Midbrain (tissue), 1 donor: ENCODE results near the gene ARL16.
A peak's percentile ranks its signal among the peaks of the same experiment; 100 is the strongest.

Source experiments
- DNase-seq: peaks from one replicate; lab custom pipeline; 2025; lab: John Stamatoyannopoulos, UW

Gene ARL16

DNA sequence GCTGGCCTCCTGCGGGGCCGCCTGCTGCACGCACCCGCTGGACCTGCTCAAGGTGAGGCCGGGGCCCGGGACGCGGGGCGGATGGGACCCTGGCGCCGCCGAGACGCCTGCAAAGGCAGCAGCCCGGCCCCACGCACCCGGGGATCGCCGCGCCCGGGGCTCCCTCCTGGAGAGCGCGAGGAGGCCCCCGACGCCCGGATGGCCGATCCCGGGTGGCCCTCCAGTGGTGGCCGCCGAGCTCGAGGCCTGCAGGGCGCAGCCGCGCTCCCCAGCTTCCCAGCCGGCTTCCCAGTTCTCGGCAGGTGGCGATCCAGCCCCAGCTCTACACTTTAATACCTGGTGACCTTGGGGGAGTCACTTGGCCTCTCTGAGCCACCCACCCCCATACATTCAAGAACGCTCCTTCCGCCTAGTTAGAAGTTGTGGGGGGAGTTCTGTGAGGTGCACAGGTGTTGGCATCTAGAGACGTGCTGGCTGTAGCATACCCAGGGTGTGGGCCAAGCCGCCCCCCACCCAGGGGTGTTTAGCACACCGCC lies 28.9 kb upstream of the ARL16 start:
- DNase-seq = no peak

GRCh38 chr17:81711814-81712467 lies 28.3 kb upstream of the ARL16 start, which contains the start of gene SLC25A10:
Gene SLC25A10, plus strand, starts transcription at chr17:81712284. Its CDS starts 143 bp downstream, at chr17:81712427.
- peak; percentile 74 for DNase-seq

DNA sequence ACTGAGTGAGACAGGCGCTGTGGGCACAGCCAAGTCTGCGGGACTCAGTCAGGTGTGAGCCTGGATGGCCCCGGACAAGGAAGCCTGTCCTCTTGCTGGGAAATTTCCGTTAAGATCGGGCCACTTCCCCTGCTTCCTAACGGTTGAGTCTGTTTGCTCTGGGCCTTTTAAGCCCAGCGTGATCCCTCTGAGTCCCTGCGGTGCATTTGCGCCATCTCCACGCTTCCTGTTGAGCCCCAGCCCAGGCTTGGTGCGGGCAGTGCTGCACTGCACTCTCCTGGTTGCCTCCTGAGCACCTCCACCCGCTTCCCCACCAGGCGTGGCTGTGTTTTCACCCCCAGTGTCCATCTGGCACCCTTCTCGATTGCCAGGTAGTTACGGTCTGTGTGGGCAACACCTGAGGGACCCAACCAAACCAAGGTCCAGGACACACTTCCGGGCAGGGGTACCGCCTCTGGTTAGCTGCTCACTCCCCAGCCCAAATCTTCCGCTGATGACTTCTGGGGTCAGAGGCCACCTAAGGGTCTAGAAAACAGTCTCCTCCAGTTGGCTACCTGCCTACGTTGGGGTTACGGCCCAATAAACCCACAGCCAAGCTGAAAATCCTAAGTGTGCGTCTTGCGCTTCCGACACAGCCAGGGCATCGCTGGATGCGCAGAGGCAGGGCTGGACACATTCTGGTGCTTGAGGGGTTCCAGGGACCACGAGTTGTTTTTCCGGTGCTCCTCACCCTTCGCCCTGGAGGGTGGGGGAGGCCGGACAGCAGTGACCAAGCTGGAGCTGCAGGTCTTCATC lies 27.1 kb upstream of the ARL16 start:
- no peak for DNase-seq

- DNase-seq = no peak
Observed at GRCh38 chr17:81708739-81709185, 25.2 kb upstream of the ARL16 start.

GRCh38 chr17:81707725-81708646 lies 24.4 kb upstream of the ARL16 start:
- no peak for DNase-seq

DNA sequence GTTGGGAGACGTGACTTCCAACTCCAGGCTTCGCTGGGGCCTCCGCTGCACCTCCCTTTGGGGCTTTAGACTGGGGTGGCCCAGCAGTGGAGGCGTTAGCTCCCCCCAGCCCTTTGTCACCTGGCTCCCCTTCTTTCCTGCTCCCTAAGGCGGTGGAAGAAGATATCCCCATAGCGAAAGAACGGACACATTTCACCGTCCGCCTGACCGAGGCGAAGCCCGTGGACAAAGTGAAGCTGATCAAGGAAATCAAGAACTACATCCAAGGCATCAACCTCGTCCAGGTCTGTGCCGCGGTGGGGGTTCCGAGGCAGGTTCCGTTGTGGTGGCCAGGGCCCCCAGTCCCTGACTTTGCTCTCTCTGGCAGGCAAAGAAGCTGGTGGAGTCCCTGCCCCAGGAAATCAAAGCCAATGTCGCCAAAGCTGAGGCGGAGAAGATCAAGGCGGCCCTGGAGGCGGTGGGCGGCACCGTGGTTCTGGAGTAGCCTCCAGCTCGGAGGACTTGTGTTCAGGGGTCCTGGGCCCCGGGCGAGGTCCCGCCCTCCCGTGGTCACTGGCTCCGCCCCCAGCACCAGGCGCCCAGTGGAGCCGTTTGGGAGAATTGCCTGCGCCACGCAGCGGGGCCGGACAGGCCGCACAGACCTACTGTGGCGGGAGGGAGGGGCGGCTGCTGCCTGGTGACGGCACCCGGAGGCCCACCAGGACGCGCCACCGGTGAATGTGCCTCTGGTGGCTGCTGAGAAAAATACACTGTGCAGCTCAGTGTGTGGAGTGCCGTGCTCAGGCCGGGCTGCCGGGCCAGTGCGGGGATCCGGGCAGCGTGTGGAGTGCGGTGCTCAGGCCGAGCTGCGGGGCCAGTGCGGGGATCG lies 23.4 kb upstream of the ARL16 start:
- DNase-seq = no peak

DNA sequence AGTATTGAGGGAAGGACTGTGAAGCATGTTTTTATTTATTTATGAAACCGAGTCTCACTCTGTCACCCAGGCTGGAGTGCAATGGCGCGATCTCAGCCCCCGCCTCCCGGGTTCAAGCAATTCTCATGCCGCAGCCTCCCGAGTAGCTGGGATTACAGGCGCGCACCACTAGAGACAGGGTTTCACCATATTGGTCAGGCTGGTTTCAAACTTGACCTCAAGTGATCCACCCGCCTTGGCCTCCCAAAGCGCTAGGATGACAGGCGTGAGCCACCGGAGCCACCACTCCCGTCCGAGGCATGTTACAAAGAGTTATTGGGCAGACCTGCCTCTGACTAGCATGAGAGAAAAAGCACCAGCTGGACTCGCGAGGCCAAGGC lies 22.6 kb upstream of the ARL16 start:
- DNase-seq = no peak

DNA sequence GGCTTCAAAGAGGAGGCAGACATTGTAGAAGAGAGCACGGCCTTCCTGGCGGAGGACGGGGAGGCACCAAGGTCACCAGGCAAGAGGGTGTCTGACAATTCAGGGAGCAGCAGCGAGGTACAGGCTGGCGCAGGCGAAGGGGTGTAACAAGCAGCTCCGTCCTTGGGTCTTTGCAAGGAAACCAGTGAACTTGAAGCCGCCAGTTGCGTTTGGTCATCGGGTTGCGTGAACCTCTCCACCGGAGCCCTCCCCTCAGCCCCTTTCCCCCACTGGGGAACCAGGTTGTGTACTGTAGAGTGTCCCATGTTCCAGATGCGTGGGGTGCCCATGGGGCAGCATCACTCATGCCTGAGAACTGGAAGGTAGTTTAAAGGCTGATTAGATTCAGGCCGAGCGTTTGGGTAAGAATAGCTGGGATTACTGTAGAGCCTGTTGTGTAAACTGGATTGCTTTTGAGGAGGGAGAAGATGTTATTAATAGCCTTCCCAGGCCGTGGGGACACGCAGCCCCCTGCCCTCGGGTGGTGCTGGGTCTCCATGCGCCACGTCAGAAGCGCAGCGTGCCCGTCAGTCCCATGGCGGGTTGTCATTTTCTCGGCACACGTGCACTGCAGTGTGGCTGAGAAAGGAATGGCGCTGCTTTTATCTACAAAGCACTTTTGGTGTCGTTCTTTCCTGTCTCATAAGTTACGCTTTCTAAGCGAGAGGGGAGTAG lies 22.1 kb upstream of the ARL16 start:
- no peak for DNase-seq

GRCh38 chr17:81703747-81704654 lies 20.4 kb upstream of the ARL16 start:
- no peak for DNase-seq

DNA sequence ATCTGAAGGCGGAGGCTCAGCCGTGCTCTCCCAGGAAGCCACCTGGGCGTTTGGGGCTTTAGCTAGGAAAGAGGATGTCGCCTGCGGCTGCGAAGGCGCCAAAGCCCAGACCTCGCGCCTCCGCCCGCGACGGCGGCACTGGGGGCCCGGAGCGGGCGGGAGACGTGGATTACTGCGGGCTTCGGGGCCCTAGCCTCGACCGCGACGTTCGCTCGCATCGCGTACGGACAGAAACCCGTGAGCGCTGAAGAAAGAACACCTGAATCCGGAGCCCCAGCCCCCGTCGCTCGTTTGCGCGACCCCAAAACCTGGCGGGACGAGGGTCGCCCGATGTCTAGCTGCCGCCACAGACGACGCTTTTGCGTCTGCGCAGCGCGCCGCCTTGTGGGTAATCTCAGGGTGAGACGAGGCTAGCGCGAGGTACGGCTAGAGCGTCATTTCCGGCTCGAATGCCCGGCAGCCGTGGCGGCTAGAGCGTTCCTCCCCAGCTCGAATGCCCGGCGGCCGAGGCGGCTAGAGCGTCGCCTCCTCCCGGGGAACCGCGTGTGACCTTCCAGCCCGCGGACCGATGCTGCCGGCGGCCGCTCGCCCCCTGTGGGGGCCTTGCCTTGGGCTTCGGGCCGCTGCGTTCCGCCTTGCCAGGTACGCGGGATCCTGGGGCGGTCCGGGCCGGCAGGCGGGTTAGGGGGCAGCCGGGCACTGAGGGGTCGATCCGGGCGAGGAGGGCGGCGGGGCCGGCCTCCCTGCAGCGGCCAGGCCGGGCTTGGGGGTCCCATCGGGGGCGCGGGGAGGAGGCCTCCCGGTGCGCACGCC lies 19.5 kb upstream of the ARL16 start, which contains the start of gene MRPL12:
Gene MRPL12, plus strand, starts transcription at position 434 of the 813 bp plus-strand sequence. Its CDS starts 135 bp downstream, at position 569.
- DNase-seq = peak; percentile 98

DNA sequence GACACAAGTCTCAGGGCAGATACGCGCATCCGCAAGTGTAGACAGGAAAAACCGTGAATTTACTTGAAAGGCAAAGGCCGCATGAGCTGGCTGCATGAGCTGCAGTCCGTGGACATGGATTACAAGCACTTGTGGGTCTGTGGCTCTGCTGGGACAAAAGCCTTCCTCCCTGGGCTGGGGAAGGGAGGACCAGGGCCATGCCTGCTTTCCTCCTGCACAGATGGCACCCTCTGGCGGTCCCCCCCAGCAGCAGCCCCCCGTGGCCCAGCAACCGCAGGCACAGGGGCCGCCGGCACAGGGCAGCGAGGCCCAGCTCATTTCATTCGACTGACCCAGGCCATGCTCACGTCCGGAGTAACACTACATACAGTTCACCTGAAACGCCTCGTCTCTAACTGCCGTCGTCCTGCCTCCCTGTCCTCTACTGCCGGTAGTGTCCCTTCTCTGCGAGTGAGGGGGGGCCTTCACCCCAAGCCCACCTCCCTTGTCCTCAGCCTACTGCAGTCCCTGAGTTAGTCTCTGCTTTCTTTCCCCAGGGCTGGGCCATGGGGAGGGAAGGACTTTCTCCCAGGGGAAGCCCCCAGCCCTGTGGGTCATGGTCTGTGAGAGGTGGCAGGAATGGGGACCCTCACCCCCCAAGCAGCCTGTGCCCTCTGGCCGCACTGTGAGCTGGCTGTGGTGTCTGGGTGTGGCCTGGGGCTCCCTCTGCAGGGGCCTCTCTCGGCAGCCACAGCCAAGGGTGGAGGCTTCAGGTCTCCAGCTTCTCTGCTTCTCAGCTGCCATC lies 17.9 kb upstream of the ARL16 start:
- DNase-seq = no peak

DNA sequence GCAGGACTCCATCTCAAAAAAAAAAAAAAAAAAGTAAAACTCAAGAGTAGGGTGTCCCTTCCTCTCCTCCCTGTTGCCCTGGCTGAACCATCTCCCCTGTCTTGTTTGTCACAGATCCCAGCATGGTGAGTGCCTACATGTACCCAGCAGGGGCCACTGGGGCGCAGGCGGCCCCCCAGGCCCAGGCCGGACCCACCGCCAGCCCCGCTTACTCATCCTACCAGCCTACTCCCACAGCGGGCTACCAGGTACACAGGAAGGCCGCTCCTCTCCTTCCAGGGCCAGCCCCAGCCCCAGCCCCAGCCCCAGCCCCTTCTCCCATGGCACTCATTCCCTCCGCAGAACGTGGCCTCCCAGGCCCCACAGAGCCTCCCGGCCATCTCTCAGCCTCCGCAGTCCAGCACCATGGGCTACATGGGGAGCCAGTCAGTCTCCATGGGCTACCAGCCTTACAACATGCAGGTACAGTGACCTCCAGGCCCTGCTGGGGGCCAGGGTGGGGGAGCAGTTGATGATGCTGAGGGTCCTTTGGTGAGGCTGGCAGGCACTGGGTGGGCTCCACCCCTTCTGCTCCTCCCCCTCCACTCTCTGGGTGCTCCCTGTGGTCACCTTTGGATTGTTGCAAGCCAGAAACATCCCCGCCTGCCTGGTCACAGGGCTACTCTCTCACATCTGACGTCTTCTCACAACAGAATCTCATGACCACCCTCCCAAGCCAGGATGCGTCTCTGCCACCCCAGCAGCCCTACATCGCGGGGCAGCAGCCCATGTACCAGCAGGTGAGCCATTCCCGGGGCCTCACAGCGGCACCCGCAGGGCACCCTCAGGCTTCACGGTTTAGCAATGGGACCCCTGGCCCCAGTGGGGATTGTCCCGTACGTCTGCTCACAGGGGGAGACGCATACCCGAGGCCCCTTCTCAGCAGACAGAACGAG lies 17.0 kb upstream of the ARL16 start:
- no peak for DNase-seq

DNA sequence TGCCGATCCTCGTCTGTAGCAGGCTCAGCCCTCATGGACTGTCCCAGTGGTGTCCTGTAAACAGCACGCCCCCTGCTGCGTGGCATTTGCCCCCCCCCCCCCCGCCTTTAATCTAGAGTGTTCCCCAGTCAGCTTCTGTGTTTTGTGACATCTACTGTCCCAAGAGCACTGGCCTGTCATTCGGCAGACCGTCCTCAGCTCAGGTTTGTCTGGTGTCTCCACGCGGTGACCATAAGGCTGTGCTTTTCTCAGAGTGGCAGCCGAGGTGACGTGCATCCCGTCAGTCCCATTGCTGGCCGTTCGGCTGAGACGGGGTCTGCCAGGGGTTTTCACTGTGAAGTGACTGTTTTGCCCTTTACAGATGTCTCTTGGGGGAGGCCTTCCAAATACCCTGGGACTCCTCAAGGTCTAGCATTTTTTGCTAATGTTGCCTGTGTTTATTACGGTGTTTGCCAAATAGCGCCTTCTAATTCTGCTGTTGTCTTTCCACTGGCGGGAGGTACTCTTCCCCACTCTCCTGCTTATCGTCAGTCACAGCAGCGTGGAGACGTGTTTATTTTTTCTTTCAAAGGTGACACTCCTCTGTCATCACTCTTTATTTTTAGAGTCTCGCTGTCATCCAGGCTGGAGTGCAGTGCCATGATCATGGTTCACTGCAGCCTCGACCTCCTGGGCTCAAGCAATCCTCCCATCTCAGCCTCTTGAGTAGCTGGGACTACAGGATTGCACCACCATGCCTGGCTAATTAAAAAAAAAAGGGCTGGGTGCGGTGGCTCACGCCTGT lies 13.9 kb upstream of the ARL16 start:
- DNase-seq = no peak

DNA sequence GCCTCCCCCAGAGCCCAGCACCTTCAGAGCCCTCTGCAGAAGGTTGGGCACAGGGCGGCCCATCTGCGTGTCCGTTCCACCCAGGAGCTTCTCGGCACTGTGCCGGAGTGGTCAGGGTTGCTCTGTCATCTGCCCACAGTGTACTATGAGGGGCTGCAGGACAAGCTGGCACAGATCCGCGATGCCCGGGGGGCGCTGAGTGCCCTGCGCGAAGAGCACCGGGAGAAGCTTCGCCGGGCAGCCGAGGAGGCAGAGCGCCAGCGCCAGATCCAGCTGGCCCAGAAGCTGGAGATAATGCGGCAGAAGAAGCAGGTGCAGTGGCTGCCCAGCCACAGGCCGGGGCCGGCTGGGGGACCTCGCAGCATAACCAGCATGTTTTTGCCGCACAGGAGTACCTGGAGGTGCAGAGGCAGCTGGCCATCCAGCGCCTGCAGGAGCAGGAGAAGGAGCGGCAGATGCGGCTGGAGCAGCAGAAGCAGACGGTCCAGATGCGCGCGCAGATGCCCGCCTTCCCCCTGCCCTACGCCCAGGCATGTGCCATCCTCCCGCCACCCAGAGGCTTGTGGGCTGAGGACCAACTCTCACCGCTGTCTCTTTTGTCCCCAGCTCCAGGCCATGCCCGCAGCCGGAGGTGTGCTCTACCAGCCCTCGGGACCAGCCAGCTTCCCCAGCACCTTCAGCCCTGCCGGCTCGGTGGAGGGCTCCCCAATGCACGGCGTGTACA lies 12.8 kb upstream of the ARL16 start:
- DNase-seq = no peak

DNA sequence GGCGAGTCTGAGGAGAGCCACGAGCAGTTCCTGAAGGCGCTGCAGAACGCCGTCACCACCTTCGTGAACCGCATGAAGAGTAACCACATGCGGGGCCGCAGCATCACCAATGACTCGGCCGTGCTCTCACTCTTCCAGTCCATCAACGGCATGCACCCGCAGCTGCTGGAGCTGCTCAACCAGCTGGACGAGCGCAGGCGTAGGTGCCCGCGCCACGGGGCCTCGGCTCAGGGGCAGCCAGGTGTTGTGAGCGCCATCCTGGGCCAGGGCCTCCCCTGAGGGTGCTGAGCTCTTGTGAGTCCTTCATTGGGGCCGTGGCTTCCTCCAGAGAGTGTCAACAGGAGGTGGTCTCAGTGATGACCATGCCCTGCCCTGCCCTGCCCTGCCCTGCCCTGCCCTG lies 12.2 kb upstream of the ARL16 start:
- DNase-seq = no peak
